Spinal cord (tissue), 10 donors: ENCODE measurements around the gene SGMS1. TPM values are rescaled to one million over a fixed set of nuclear protein-coding genes. Genes with fewer than 3 reads are reported as not detected.

Experiments
- DNase-seq, 6 donors: peaks; one replicate each; pipeline versions ENCODE4 v3.0.0 to v3.0.0-alpha.2; 2013 to 2015; ENCODE audit warnings: low spot score in 6 of 6, low read depth in 4 of 6
- H3K27ac ChIP-seq: one replicate; pipeline ENCODE4 v1.5.1; 2013; ENCODE audit warnings: low read depth, low read length, control low read depth
- H3K27me3 ChIP-seq: one replicate; pipeline ENCODE4 v1.6.1; 2013; ENCODE audit warnings: low read length; ENCODE audit not compliant: control insufficient read depth, insufficient read depth
- H3K36me3 ChIP-seq: one replicate; pipeline ENCODE4 v1.6.1; 2013; ENCODE audit warnings: low read length; ENCODE audit not compliant: control insufficient read depth, insufficient read depth
- H3K4me1 ChIP-seq: one replicate; pipeline ENCODE4 v1.6.1; 2013; ENCODE audit warnings: low read length; ENCODE audit not compliant: control insufficient read depth, insufficient read depth
- H3K4me3 ChIP-seq: one replicate; pipeline ENCODE4 v1.5.1; 2013; ENCODE audit warnings: low read depth, low read length, control low read depth
- H3K9me3 ChIP-seq: one replicate; pipeline ENCODE4 v1.6.1; 2013; ENCODE audit warnings: low read length; ENCODE audit not compliant: control insufficient read depth, insufficient read depth
- WGBS: methylation state at CpG from one replicate; pipeline ENCODE4 v1.1.5; 2013; ENCODE audit warnings: missing lambda C conversion rate; ENCODE audit not compliant: insufficient coverage; 5-methylcytosine and 5-hydroxymethylcytosine counted together
- polyA plus RNA-seq, 2 donors: library from polyadenylated mRNA; unstranded; fragments of 120-200 nt; gene quantifications; one replicate each; pipeline ENCODE4 v1.2.1, GENCODE V29; 2013; ENCODE audit not compliant: insufficient read length in 2 of 2
- total RNA-seq, 2 donors: library from RNA; depleted of rRNA in 1 of 2; stranded (reverse); fragments of 120-200 nt in 1 of 2; fragments of >200 nt in 1 of 2; gene quantifications; one replicate each; pipeline versions ENCODE4 v1.2.3 to v1.2.4, GENCODE V29; 2013 to 2014
- donor health status: healthy.

The SGMS1 gene
- total and polyA plus RNA-seq, 4 donors: 24.5 to 57.2 (median 40.5) TPM

GRCh38 chr10:50640238-50640637 lies 16.5 kb upstream of the SGMS1 start:
- no peaks in the 10 kb centered on the region for H3K9me3 ChIP-seq
- H3K27ac ChIP-seq: no peak overlapping the region
- no peaks in the 10 kb centered on the region for H3K4me1 ChIP-seq
- WGBS: no CpG with 5 or more reads among the region's 1 CpG
- H3K4me3 ChIP-seq: no peak overlapping the region
- DNase-seq: no peak
- H3K27me3 ChIP-seq: no peaks in the 10 kb centered on the region
- no peaks in the 10 kb centered on the region for H3K36me3 ChIP-seq

GRCh38 chr10:50636618-50637579 lies 13.1 kb upstream of the SGMS1 start:
- DNase-seq: no peak
- H3K36me3 ChIP-seq: no peaks in the 10 kb centered on the region
- 94% methylated on average over 2 of the region's 6 CpGs for WGBS
- H3K27me3 ChIP-seq: no peaks in the 10 kb centered on the region
- H3K4me3 ChIP-seq: no peak overlapping the region
- no peaks in the 10 kb centered on the region for H3K4me1 ChIP-seq
- H3K9me3 ChIP-seq: no peaks in the 10 kb centered on the region
- no peak overlapping the region for H3K27ac ChIP-seq

- Histone ChIP-seq H3K27ac (no peak overlapping the region), H3K4me1 (no peaks in the 10 kb centered on the region), H3K4me3 (no peak overlapping the region), H3K27me3 (no peaks in the 10 kb centered on the region), H3K9me3 (no peaks in the 10 kb centered on the region), H3K36me3 (no peaks in the 10 kb centered on the region)
- WGBS: 67% methylated on average over 1 of the region's 1 CpG
- no peak for DNase-seq
Measured at GRCh38 chr10:50635286-50635685, 11.5 kb upstream of the SGMS1 start.

- Histone ChIP-seq H3K9me3 (no peaks in the 10 kb centered on the region), H3K4me1 (no peaks in the 10 kb centered on the region), H3K36me3 (no peaks in the 10 kb centered on the region), H3K27me3 (no peaks in the 10 kb centered on the region), H3K4me3 (no peak overlapping the region), H3K27ac (no peak overlapping the region)
- no peak for DNase-seq
- no CpG with 5 or more reads among the region's 1 CpG for WGBS
Measured at GRCh38 chr10:50634479-50634878, 10.7 kb upstream of the SGMS1 start.

GRCh38 chr10:50631052-50631451 lies 7.3 kb upstream of the SGMS1 start:
- 97% methylated on average over 30 of the region's 30 CpGs for WGBS
- Histone ChIP-seq H3K9me3 (no peaks in the 10 kb centered on the region), H3K4me1 (no peaks in the 10 kb centered on the region), H3K4me3 (no peak overlapping the region), H3K36me3 (no peaks in the 10 kb centered on the region), H3K27me3 (no peaks in the 10 kb centered on the region), H3K27ac (no peak overlapping the region)
- no peak for DNase-seq

GRCh38 chr10:50629495-50630122 lies 5.9 kb upstream of the SGMS1 start:
- Histone ChIP-seq H3K4me1 (no peaks in the 10 kb centered on the region), H3K27ac (no peak overlapping the region), H3K4me3 (no peak overlapping the region), H3K27me3 (no peaks in the 10 kb centered on the region), H3K36me3 (no peaks in the 10 kb centered on the region), H3K9me3 (no peaks in the 10 kb centered on the region)
- no peak for DNase-seq
- WGBS: 94% methylated on average over 2 of the region's 3 CpGs

- Histone ChIP-seq H3K27ac (no peak overlapping the region), H3K9me3 (no peaks in the 10 kb centered on the region), H3K4me3 (no peak overlapping the region), H3K4me1 (no peaks in the 10 kb centered on the region), H3K36me3 (no peaks in the 10 kb centered on the region), H3K27me3 (no peaks in the 10 kb centered on the region)
- 96% methylated on average over 4 of the region's 4 CpGs for WGBS
- DNase-seq: no peak
Measured at GRCh38 chr10:50627896-50628295, 4.1 kb upstream of the SGMS1 start.

- H3K27me3 ChIP-seq: no peaks in the 10 kb centered on the region
- H3K4me3 ChIP-seq: no peak overlapping the region
- H3K9me3 ChIP-seq: no peaks in the 10 kb centered on the region
- H3K36me3 ChIP-seq: no peaks in the 10 kb centered on the region
- DNase-seq: no peak
- H3K4me1 ChIP-seq: no peaks in the 10 kb centered on the region
- 100% methylated on average over 1 of the region's 1 CpG for WGBS
- H3K27ac ChIP-seq: no peak overlapping the region
Measured at GRCh38 chr10:50627443-50627842, 3.7 kb upstream of the SGMS1 start.

- Histone ChIP-seq H3K27me3 (no peaks in the 10 kb centered on the region), H3K27ac (peak overlapping the region; percentile 98), H3K4me3 (peak overlapping the region; percentile 72), H3K9me3 (no peaks in the 10 kb centered on the region), H3K4me1 (peaks cover 11% of the 10 kb centered on the region), H3K36me3 (no peaks in the 10 kb centered on the region)
- WGBS: 0% methylated on average over 4 of the region's 6 CpGs
- DNase-seq: peak in 5 of 6 donors; percentile 17 to 72 (median 44)
Measured at GRCh38 chr10:50625649-50626132, 1.9 kb upstream of the SGMS1 start.
